Measurements from ENCODE around the gene UBTF.

- no peak for TF ChIP-seq POLR2A (IDR thresholded peaks at IDR 0.05)
- TF ChIP-seq CTCF (IDR thresholded peaks at IDR 0.05), result no peak
These were observed 49.4 kb upstream of the UBTF start for GRCh38 chr17:44268709-44269534.
